Measurements from ENCODE around the gene TMEM100. TPM values are rescaled to one million over a fixed set of nuclear protein-coding genes. Genes with fewer than 3 reads are reported as not detected.
A peak's percentile ranks its signal among the peaks of the same experiment; 100 is the strongest.

TMEM100 gene, protein sequence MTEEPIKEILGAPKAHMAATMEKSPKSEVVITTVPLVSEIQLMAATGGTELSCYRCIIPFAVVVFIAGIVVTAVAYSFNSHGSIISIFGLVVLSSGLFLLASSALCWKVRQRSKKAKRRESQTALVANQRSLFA
- polyA plus RNA-seq (2012; ENCODE audit: low read depth, missing spikeins), result not detected

DNA sequence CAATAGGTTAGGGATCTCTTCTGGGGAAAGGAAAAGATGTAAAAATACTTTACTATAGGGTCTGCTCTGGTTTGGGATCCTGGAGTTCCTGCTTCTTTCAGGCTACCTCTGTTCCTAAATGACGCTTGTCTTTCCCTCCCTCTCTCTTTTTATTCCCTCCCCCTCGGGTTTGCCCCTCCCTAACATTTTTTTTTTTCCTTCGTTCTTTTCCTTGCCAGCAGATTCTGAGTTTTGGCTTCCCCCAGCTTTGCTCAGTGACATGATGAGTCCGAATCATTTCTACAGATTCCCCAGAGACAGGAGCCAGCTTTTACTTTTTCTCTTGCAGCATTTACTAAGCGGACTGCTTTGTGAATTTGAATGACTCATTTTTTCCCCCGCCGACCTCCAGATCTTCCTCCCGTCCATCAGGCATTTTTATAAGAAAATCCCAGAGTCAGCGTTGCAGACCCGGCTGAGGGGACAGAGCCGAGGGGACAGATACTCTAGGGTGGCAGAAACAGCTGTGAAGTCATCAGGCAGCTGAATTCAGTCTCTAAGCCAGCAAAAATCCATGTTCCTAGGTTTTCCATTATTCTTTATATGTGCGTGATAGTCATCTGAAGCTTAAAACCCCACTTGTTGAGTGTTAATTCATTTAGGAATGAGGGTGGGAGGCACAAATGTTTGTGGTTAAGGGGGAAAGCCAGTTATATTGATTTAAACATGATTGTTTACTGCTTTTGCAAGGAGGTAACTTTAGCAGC lies at the start of gene TMEM100:
TMEM100 (minus strand) TSS at position 123 of the 746 bp plus-strand sequence. CDS start 1,794 bp downstream, outside the sequence.
- TF ChIP-seq SPI1 (IDR thresholded peaks at IDR 0.05; ENCODE audit: low read depth, low read length) (no peak), POLR2A (IDR thresholded peaks at IDR 0.05; ENCODE audit: low read depth, low read length) (no peak), POU2F2 (IDR thresholded peaks at IDR 0.05; ENCODE audit: low read depth, low read length) (no peak), TAF1 (IDR thresholded peaks at IDR 0.05; ENCODE audit: low read depth, low read length) (no peak), POLR2AphosphoS5 (IDR thresholded peaks at IDR 0.05; ENCODE audit: low read depth, low read length) (no peak), PAX5 (IDR thresholded peaks at IDR 0.05; ENCODE audit: insufficient read depth, low read length, severe bottlenecking) (no peak)
- FAIRE-seq (no peak), DNase-seq (ENCODE audit: insufficient read length, low spot score) (no peak)

DNA sequence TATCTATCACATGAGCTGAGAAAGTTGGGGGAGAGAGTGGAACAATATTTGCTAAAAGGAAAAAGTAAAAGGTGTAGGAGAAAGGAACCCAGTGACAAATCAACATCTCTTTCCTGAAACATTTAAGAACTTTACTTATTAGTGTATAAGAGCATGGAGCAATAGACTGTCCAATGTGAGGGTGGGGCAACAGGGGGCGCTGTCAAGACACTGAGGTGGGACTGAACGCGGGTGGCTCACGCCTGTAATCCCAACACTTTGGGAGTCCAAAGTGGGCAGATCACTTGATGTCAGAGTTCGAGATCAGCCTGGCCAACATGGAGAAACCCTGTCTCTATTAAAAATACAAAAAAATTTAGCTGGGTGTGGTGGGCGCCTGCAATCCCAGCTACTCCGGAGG lies 49.4 kb upstream of the TMEM100 start:
- no peak for FAIRE-seq
- TF ChIP-seq TAF1 (IDR thresholded peaks at IDR 0.05; ENCODE audit: low read depth, low read length), result no peak
- TF ChIP-seq POU2F2 (IDR thresholded peaks at IDR 0.05; ENCODE audit: low read depth, low read length), result no peak
- no peak for TF ChIP-seq SPI1 (IDR thresholded peaks at IDR 0.05; ENCODE audit: low read depth, low read length)
- no peak for TF ChIP-seq PAX5 (IDR thresholded peaks at IDR 0.05; ENCODE audit: insufficient read depth, low read length, severe bottlenecking)
- TF ChIP-seq POLR2AphosphoS5 (IDR thresholded peaks at IDR 0.05; ENCODE audit: low read depth, low read length), result no peak
- no peak for TF ChIP-seq POLR2A (IDR thresholded peaks at IDR 0.05; ENCODE audit: low read depth, low read length)
- no peak for DNase-seq (ENCODE audit: insufficient read length, low spot score)

GRCh38 chr17:55770196-55770870 lies 47.7 kb upstream of the TMEM100 start:
- DNase-seq (ENCODE audit: insufficient read length, low spot score), result peak; percentile 6
- no peak for TF ChIP-seq POU2F2 (IDR thresholded peaks at IDR 0.05; ENCODE audit: low read depth, low read length)
- TF ChIP-seq PAX5 (IDR thresholded peaks at IDR 0.05; ENCODE audit: insufficient read depth, low read length, severe bottlenecking), result no peak
- TF ChIP-seq SPI1 (IDR thresholded peaks at IDR 0.05; ENCODE audit: low read depth, low read length), result no peak
- TF ChIP-seq POLR2AphosphoS5 (IDR thresholded peaks at IDR 0.05; ENCODE audit: low read depth, low read length), result no peak
- TF ChIP-seq POLR2A (IDR thresholded peaks at IDR 0.05; ENCODE audit: low read depth, low read length), result no peak
- TF ChIP-seq TAF1 (IDR thresholded peaks at IDR 0.05; ENCODE audit: low read depth, low read length), result no peak
- no peak for FAIRE-seq

DNA sequence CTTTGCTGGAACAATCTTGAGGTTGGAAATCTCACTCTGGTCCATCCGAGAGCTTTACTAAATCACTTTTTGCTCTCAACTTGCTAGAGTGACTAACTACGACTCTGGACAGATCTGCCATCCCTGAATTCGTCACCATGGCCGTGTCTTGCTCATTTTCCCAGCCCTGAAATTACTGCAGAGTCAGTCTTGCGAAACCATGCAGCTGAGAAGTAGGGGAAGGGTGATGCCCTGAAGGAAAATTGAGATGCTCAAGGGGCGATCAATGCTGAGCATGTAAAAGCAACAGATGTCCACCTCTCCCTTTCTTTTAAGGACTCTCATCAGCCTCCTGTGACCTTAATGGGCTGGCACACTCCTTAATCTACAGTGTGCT lies 46.9 kb upstream of the TMEM100 start:
- DNase-seq (ENCODE audit: insufficient read length, low spot score), result no peak
- FAIRE-seq, result no peak
- TF ChIP-seq TAF1 (IDR thresholded peaks at IDR 0.05; ENCODE audit: low read depth, low read length) (no peak), POLR2AphosphoS5 (IDR thresholded peaks at IDR 0.05; ENCODE audit: low read depth, low read length) (no peak), PAX5 (IDR thresholded peaks at IDR 0.05; ENCODE audit: insufficient read depth, low read length, severe bottlenecking) (no peak), POLR2A (IDR thresholded peaks at IDR 0.05; ENCODE audit: low read depth, low read length) (no peak), SPI1 (IDR thresholded peaks at IDR 0.05; ENCODE audit: low read depth, low read length) (no peak), POU2F2 (IDR thresholded peaks at IDR 0.05; ENCODE audit: low read depth, low read length) (no peak)

GRCh38 chr17:55768936-55769624 lies 46.4 kb upstream of the TMEM100 start:
- DNase-seq (ENCODE audit: insufficient read length, low spot score) (no peak), FAIRE-seq (no peak)
- TF ChIP-seq POLR2A (IDR thresholded peaks at IDR 0.05; ENCODE audit: low read depth, low read length) (no peak), POU2F2 (IDR thresholded peaks at IDR 0.05; ENCODE audit: low read depth, low read length) (no peak), TAF1 (IDR thresholded peaks at IDR 0.05; ENCODE audit: low read depth, low read length) (no peak), PAX5 (IDR thresholded peaks at IDR 0.05; ENCODE audit: insufficient read depth, low read length, severe bottlenecking) (no peak), POLR2AphosphoS5 (IDR thresholded peaks at IDR 0.05; ENCODE audit: low read depth, low read length) (no peak), SPI1 (IDR thresholded peaks at IDR 0.05; ENCODE audit: low read depth, low read length) (no peak)

DNA sequence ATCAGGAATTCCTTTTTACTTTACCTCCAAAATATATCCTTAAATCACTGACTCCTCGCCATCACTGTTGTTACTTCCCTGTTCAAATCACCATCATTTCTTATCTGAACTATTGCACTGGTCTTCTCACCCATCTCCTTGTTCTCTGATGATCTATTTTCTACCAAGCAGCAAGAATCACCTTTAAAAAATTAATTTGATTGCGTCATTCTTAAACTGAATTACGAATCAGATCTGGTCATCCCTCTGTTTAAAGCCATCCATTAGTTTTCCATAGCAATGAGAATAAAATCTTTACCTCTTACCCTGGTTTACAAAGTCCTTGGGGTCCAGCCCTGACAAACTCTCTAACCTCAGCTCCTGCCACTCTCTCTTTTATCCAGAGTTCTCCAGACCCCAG lies 42.8 kb upstream of the TMEM100 start:
- TF ChIP-seq PAX5 (IDR thresholded peaks at IDR 0.05; ENCODE audit: insufficient read depth, low read length, severe bottlenecking) (no peak), POU2F2 (IDR thresholded peaks at IDR 0.05; ENCODE audit: low read depth, low read length) (no peak)
- FAIRE-seq, result no peak
- DNase-seq (ENCODE audit: insufficient read length, low spot score), result no peak

DNA sequence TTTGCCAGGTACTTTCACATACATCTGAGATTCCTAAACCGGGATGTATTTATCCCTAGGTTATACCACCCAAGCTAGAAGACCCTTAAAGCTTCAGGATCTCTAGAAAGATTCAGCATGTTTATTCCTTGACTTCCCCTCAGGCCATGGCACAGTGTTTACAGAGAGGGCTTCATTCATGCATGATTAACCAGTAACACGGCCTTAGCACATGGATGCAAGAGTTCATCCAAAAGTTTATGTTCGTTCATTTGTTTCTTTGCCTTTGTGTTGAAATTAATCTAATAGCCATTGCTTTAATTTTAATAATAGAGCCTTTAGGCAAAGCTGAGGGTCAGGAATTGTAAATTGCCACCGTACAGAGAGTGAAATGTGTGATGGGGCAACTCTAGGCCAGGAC lies 41.9 kb upstream of the TMEM100 start:
- DNase-seq (ENCODE audit: insufficient read length, low spot score) (no peak), FAIRE-seq (no peak)
- TF ChIP-seq POLR2A (IDR thresholded peaks at IDR 0.05; ENCODE audit: low read depth, low read length) (no peak), SPI1 (IDR thresholded peaks at IDR 0.05; ENCODE audit: low read depth, low read length) (no peak), TAF1 (IDR thresholded peaks at IDR 0.05; ENCODE audit: low read depth, low read length) (no peak), PAX5 (IDR thresholded peaks at IDR 0.05; ENCODE audit: insufficient read depth, low read length, severe bottlenecking) (no peak), POLR2AphosphoS5 (IDR thresholded peaks at IDR 0.05; ENCODE audit: low read depth, low read length) (no peak), POU2F2 (IDR thresholded peaks at IDR 0.05; ENCODE audit: low read depth, low read length) (no peak)

GRCh38 chr17:55763856-55764255 lies 41.2 kb upstream of the TMEM100 start:
- no peak for DNase-seq (ENCODE audit: insufficient read length, low spot score)
- FAIRE-seq, result no peak
- no peak for TF ChIP-seq PAX5 (IDR thresholded peaks at IDR 0.05; ENCODE audit: insufficient read depth, low read length, severe bottlenecking)
- no peak for TF ChIP-seq POU2F2 (IDR thresholded peaks at IDR 0.05; ENCODE audit: low read depth, low read length)
- TF ChIP-seq SPI1 (IDR thresholded peaks at IDR 0.05; ENCODE audit: low read depth, low read length), result no peak
- TF ChIP-seq POLR2AphosphoS5 (IDR thresholded peaks at IDR 0.05; ENCODE audit: low read depth, low read length), result no peak
- TF ChIP-seq POLR2A (IDR thresholded peaks at IDR 0.05; ENCODE audit: low read depth, low read length), result no peak
- no peak for TF ChIP-seq TAF1 (IDR thresholded peaks at IDR 0.05; ENCODE audit: low read depth, low read length)
